ENCODE measurements around the gene SASH1. TPM values are rescaled to one million over a fixed set of nuclear protein-coding genes. Genes with fewer than 3 reads are reported as not detected.
A peak's percentile ranks its signal among the peaks of the same experiment; 100 is the strongest.

Gene SASH1
- total and polyA plus RNA-seq, 2 donors: 19.9 to 92.2 TPM

DNA sequence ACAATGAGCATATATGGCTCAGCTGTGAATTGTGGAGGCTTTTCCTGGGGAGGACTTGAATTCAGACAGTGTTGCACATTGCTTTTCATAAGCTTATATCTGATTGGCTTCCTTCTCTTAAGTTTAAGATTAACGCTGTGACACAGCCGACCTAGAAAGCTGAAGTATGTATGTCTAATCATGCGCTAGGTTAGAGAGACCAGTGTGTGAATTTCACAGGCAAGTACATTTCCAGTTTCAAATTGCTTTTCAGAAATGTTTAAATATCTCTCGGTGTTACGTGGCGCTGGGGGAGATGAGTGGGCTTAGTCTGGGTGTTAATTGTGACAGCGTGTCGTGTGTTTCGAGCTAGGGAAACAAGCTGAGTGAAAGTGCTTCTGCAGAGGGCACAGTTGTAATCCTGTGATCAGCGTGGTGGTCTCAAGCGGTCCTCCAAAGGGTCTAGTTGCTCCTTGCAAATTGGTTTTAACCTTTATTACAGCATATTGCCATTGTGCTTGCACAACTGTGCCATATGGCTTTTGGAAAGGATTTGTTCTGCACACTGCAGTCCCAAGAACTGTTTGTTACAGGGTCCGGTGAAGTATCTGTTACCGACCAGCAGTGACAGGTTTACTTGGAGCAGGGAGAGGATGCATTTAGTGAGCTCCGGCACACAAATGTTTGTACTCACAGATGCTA, 166.6 kb downstream of the SASH1 start:
- WGBS: 20% methylated on average over 14 of the region's 14 CpGs
- Histone ChIP-seq H3K27ac (ENCODE audit: low read depth) (peak overlapping the region; percentile 51), H3K36me3 (ENCODE audit: insufficient read depth) (no peaks in the 10 kb centered on the region), H3K4me3 (ENCODE audit: low read depth, low read length) (peak overlapping the region; percentile 35), H3K4me1 (ENCODE audit: insufficient read depth) (no peaks in the 10 kb centered on the region)
- no peak for DNase-seq (ENCODE audit: extremely low spot score)

- peak; percentile 72 for DNase-seq (ENCODE audit: extremely low spot score)
- WGBS: 11% methylated on average over 6 of the region's 6 CpGs
- peak overlapping the region; percentile 35 for H3K4me3 ChIP-seq (ENCODE audit: low read depth, low read length)
- H3K27ac ChIP-seq (ENCODE audit: low read depth): no peak overlapping the region
- no peaks in the 10 kb centered on the region for H3K4me1 ChIP-seq (ENCODE audit: insufficient read depth)
- H3K36me3 ChIP-seq (ENCODE audit: insufficient read depth): no peaks in the 10 kb centered on the region
These were observed 167.4 kb downstream of the SASH1 start for GRCh38 chr6:148509800-148510581.

- no peaks in the 10 kb centered on the region for H3K4me1 ChIP-seq (ENCODE audit: insufficient read depth)
- H3K36me3 ChIP-seq (ENCODE audit: insufficient read depth): no peaks in the 10 kb centered on the region
- H3K4me3 ChIP-seq (ENCODE audit: low read depth, low read length): no peak overlapping the region
- WGBS: 42% methylated on average over 14 of the region's 14 CpGs
- no peak overlapping the region for H3K27ac ChIP-seq (ENCODE audit: low read depth)
- DNase-seq (ENCODE audit: extremely low spot score): peak; percentile 62
These were observed 170.8 kb downstream of the SASH1 start for GRCh38 chr6:148513145-148514071.

GRCh38 chr6:148514091-148514845, 171.6 kb downstream of the SASH1 start:
- Histone ChIP-seq H3K4me3 (ENCODE audit: low read depth, low read length) (no peak overlapping the region), H3K27ac (ENCODE audit: low read depth) (no peak overlapping the region), H3K4me1 (ENCODE audit: insufficient read depth) (no peaks in the 10 kb centered on the region), H3K36me3 (ENCODE audit: insufficient read depth) (no peaks in the 10 kb centered on the region)
- no peak for DNase-seq (ENCODE audit: extremely low spot score)
- WGBS: 74% methylated on average over 14 of the region's 14 CpGs

GRCh38 chr6:148516217-148516616, 173.6 kb downstream of the SASH1 start:
- Histone ChIP-seq H3K27ac (ENCODE audit: low read depth) (no peak overlapping the region), H3K4me1 (ENCODE audit: insufficient read depth) (no peaks in the 10 kb centered on the region), H3K4me3 (ENCODE audit: low read depth, low read length) (no peak overlapping the region), H3K36me3 (ENCODE audit: insufficient read depth) (no peaks in the 10 kb centered on the region)
- WGBS: 80% methylated on average over 7 of the region's 7 CpGs
- DNase-seq (ENCODE audit: extremely low spot score): no peak

DNA sequence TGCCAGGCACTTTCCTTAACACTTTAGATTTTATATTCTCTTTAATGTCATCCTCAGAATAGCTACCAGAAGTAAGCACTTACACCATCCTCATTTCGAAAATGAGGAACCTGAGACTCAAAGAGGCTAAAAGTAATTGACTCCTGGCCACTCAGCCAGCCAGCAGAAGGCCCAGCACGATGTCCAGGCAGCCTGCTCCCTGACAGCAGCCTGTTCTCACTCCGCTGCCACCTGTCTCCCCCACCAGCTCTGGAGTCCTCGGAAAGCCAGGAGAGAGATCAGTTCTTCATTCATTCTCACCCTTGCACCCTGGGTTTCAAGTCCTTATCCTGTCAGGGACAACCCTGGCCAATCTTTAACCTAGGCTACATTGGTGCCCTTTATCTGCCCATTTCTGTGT, 174.0 kb downstream of the SASH1 start:
- H3K4me1 ChIP-seq (ENCODE audit: insufficient read depth): no peaks in the 10 kb centered on the region

DNA sequence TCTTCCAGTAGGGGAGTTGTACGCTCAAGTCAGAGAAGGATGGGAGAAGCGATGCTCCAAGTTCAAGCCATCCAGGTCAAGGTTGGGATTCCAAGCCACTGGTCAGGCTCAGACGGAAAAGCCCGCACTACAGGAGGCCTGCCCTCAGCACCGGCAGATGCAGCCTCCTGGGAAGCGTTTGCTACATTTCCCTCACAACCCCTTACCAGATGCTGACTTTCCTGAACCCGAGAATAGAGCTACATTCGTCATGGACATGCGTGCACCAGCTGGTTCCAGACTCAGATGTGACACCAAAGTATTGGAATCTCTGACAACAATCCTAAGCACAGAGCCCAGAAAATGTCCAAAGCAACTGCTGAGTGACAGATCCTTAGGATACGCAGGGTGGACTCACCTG, 174.8 kb downstream of the SASH1 start:
- Histone ChIP-seq H3K27ac (ENCODE audit: low read depth) (no peak overlapping the region), H3K36me3 (ENCODE audit: insufficient read depth) (no peaks in the 10 kb centered on the region), H3K4me3 (ENCODE audit: low read depth, low read length) (no peak overlapping the region), H3K4me1 (ENCODE audit: insufficient read depth) (no peaks in the 10 kb centered on the region)
- 94% methylated on average over 10 of the region's 10 CpGs for WGBS
- no peak for DNase-seq (ENCODE audit: extremely low spot score)

More for the DNA sequence above, 174.0 kb downstream of the SASH1 start:
- H3K36me3 ChIP-seq (ENCODE audit: insufficient read depth): no peaks in the 10 kb centered on the region
- WGBS: 67% methylated on average over 4 of the region's 4 CpGs
- no peak for DNase-seq (ENCODE audit: extremely low spot score)
- H3K27ac ChIP-seq (ENCODE audit: low read depth): no peak overlapping the region
- no peak overlapping the region for H3K4me3 ChIP-seq (ENCODE audit: low read depth, low read length)

- 58% methylated on average over 12 of the region's 12 CpGs for WGBS
- Histone ChIP-seq H3K36me3 (ENCODE audit: insufficient read depth) (no peaks in the 10 kb centered on the region), H3K4me3 (ENCODE audit: low read depth, low read length) (no peak overlapping the region), H3K4me1 (ENCODE audit: insufficient read depth) (no peaks in the 10 kb centered on the region), H3K27ac (ENCODE audit: low read depth) (no peak overlapping the region)
- no peak for DNase-seq (ENCODE audit: extremely low spot score)
These were observed 176.0 kb downstream of the SASH1 start for GRCh38 chr6:148518511-148519156.

- Histone ChIP-seq H3K4me3 (ENCODE audit: low read depth, low read length) (no peak overlapping the region), H3K4me1 (ENCODE audit: insufficient read depth) (no peaks in the 10 kb centered on the region), H3K27ac (ENCODE audit: low read depth) (no peak overlapping the region), H3K36me3 (ENCODE audit: insufficient read depth) (no peaks in the 10 kb centered on the region)
- DNase-seq (ENCODE audit: extremely low spot score): no peak
- 95% methylated on average over 23 of the region's 23 CpGs for WGBS
These were observed 177.6 kb downstream of the SASH1 start for GRCh38 chr6:148520109-148520841.

GRCh38 chr6:148521158-148521557, 178.5 kb downstream of the SASH1 start:
- no peak for DNase-seq (ENCODE audit: extremely low spot score)
- Histone ChIP-seq H3K36me3 (ENCODE audit: insufficient read depth) (no peaks in the 10 kb centered on the region), H3K27ac (ENCODE audit: low read depth) (no peak overlapping the region), H3K4me3 (ENCODE audit: low read depth, low read length) (no peak overlapping the region), H3K4me1 (ENCODE audit: insufficient read depth) (no peaks in the 10 kb centered on the region)
- WGBS: 62% methylated on average over 5 of the region's 5 CpGs

DNA sequence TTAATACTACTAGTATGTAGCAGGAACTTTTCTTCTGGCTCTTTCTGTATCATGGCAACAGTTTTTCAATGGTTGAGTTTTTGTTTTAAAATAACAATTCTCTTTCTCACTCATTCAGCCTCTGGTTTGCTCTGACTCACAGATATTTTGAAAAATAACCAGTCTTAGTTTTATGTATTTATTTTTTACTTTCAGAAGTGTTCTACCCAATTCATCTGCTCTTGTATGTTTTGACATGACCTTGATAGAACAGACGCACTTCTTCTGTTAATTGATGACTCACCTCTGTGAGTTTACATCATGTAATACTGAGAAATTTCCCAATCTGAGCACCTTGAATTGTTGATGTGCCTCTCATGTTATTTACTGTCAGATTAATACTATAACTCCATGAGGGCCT, 178.9 kb downstream of the SASH1 start:
- WGBS: 41% methylated on average over 1 of the region's 1 CpG
- no peak for DNase-seq (ENCODE audit: extremely low spot score)
- H3K4me1 ChIP-seq (ENCODE audit: insufficient read depth): no peaks in the 10 kb centered on the region
- no peak overlapping the region for H3K27ac ChIP-seq (ENCODE audit: low read depth)
- peaks cover under 1% of the 10 kb centered on the region for H3K36me3 ChIP-seq (ENCODE audit: insufficient read depth)
- H3K4me3 ChIP-seq (ENCODE audit: low read depth, low read length): no peak overlapping the region

GRCh38 chr6:148523048-148523447, 180.4 kb downstream of the SASH1 start:
- 79% methylated on average over 2 of the region's 2 CpGs for WGBS
- Histone ChIP-seq H3K36me3 (ENCODE audit: insufficient read depth) (peaks cover 2% of the 10 kb centered on the region), H3K4me1 (ENCODE audit: insufficient read depth) (no peaks in the 10 kb centered on the region), H3K4me3 (ENCODE audit: low read depth, low read length) (no peak overlapping the region), H3K27ac (ENCODE audit: low read depth) (no peak overlapping the region)
- no peak for DNase-seq (ENCODE audit: extremely low spot score)
